HEK293 (cell line): ENCODE data around the gene ALDH16A1.

Experiments
- CTCF ChIA-PET: fragments of 350-600 bp; formaldehyde crosslinking; extraction: SDS; loops from one replicate; lab custom pipeline; 2021; ENCODE audit warnings: antibody characterized with exemption; lab: Yijun Ruan, JAX
- POLR2A ChIA-PET: fragments of 300-600 bp; formaldehyde crosslinking; extraction: SDS; loops from one replicate; lab custom pipeline; 2020; ENCODE audit warnings: antibody characterized with exemption, inconsistent platforms; lab: Yijun Ruan, JAX
- H3K27ac ChIP-seq: fragments of 200-500 bp; sonication (Bioruptor generic); 2 replicates; pipeline ENCODE4 v1.5.1; 2014; ENCODE audit warnings: low read depth, low read length, control low read depth, inconsistent platforms; ENCODE audit errors: extremely low read depth
- H3K36me3 ChIP-seq, 2 experiments: fragments of 200-500 bp in 1 of 2; sonication (Bioruptor generic) in 1 of 2; 1 replicate in 1 of 2; 2 replicates in 1 of 2; pipeline ENCODE4 v1.5.1; 2014 to 2017; ENCODE audit warnings: inconsistent platforms in 2 of 2, low read length in 2 of 2; ENCODE audit not compliant: control insufficient read depth in 2 of 2, insufficient read depth in 1 of 2
- H3K4me1 ChIP-seq: fragments of 200-500 bp; sonication (Bioruptor generic); 2 replicates; pipeline ENCODE4 v1.5.1; 2014; ENCODE audit warnings: mild to moderate bottlenecking, low read length, inconsistent platforms; ENCODE audit not compliant: control insufficient read depth, insufficient read depth
- H3K4me3 ChIP-seq: 2 replicates; pipeline ENCODE4 v1.5.1; 2011; ENCODE audit warnings: low read depth, mild to moderate bottlenecking, control low read depth, low read length, moderate library complexity
- H3K9me3 ChIP-seq: fragments of 200-500 bp; sonication (Bioruptor generic); 2 replicates; pipeline ENCODE4 v1.5.1; 2014; ENCODE audit warnings: low read depth, low read length, inconsistent platforms; ENCODE audit not compliant: control insufficient read depth, insufficient read depth
- GLI2 ChIP-seq: fragments of 450-650 bp; formaldehyde crosslinking; IDR thresholded peaks from 2 replicates; pipeline ENCODE4; 2017; ENCODE audit warnings: missing biosample characterization, missing genetic modification characterization, low read depth, borderline replicate concordance
- KLF1 ChIP-seq: fragments of 450-650 bp; formaldehyde crosslinking; IDR thresholded peaks from 2 replicates; pipeline ENCODE4 v1.5.1; 2016; ENCODE audit warnings: missing biosample characterization, missing genetic modification characterization
- KLF8 ChIP-seq: fragments of 450-650 bp; formaldehyde crosslinking; IDR thresholded peaks from 2 replicates; pipeline ENCODE4 v1.5.1; 2016; ENCODE audit warnings: missing biosample characterization, missing genetic modification characterization
- KLF9 ChIP-seq: fragments of 450-650 bp; formaldehyde crosslinking; IDR thresholded peaks from 2 replicates; pipeline ENCODE4 v1.5.1; 2016; ENCODE audit warnings: missing biosample characterization, missing genetic modification characterization, low read depth
- MEIS1 ChIP-seq: sonication (generic); formaldehyde crosslinking; IDR thresholded peaks from 2 replicates; pipeline ENCODE4 v1.8.1; 2022; ENCODE audit warnings: missing genetic modification reagents, mild to moderate bottlenecking, borderline replicate concordance
- OVOL3 ChIP-seq: fragments of 450-650 bp; formaldehyde crosslinking; IDR thresholded peaks from 2 replicates; pipeline ENCODE4 v1.5.1; 2016; ENCODE audit warnings: missing biosample characterization, missing genetic modification characterization
- SALL2 ChIP-seq: fragments of 450-650 bp; formaldehyde crosslinking; IDR thresholded peaks from 2 replicates; pipeline ENCODE4 v1.5.0; 2017; ENCODE audit warnings: missing biosample characterization, mild to moderate bottlenecking, missing genetic modification characterization, borderline replicate concordance
- ZBTB48 ChIP-seq: fragments of 450-650 bp; formaldehyde crosslinking; IDR thresholded peaks from 2 replicates; pipeline ENCODE4 v1.5.1; 2016; ENCODE audit warnings: missing biosample characterization, missing genetic modification characterization
- ZBTB7A ChIP-seq: fragments of 450-650 bp; formaldehyde crosslinking; IDR thresholded peaks from 2 replicates; pipeline ENCODE4 v1.5.1; 2016; ENCODE audit warnings: low read depth, missing biosample characterization, missing genetic modification characterization
- ZNF169 ChIP-seq: fragments of 450-650 bp; formaldehyde crosslinking; IDR thresholded peaks from 2 replicates; pipeline ENCODE4 v1.5.1; 2016; ENCODE audit warnings: missing biosample characterization, missing genetic modification characterization
- ZNF214 ChIP-seq: fragments of 450-650 bp; formaldehyde crosslinking; IDR thresholded peaks from 2 replicates; pipeline ENCODE4 v1.5.1; 2017; ENCODE audit warnings: missing biosample characterization, mild to moderate bottlenecking, missing genetic modification characterization, borderline replicate concordance
- ZNF23 ChIP-seq: fragments of 450-650 bp; formaldehyde crosslinking; IDR thresholded peaks from 2 replicates; pipeline ENCODE4 v1.5.1; 2016; ENCODE audit warnings: missing biosample characterization, missing genetic modification characterization, borderline replicate concordance
- ZNF239 ChIP-seq: fragments of 450-650 bp; formaldehyde crosslinking; IDR thresholded peaks from 2 replicates; pipeline ENCODE4 v1.5.1; 2016; ENCODE audit warnings: missing biosample characterization, missing genetic modification characterization
- ZNF266 ChIP-seq: fragments of 450-650 bp; formaldehyde crosslinking; IDR thresholded peaks from 2 replicates; pipeline ENCODE4 v1.5.1; 2016; ENCODE audit warnings: missing biosample characterization, missing genetic modification characterization, low read depth
- ZNF302 ChIP-seq: fragments of 450-650 bp; formaldehyde crosslinking; IDR thresholded peaks from 2 replicates; pipeline ENCODE4 v1.5.1; 2016; ENCODE audit warnings: missing biosample characterization, missing genetic modification characterization, low read depth
- ZNF335 ChIP-seq: fragments of 450-650 bp; formaldehyde crosslinking; conservative IDR thresholded peaks from 2 replicates; pipeline ENCODE4 v1.5.1; 2016; ENCODE audit warnings: missing biosample characterization, missing genetic modification characterization
- ZNF37A ChIP-seq: fragments of 450-650 bp; IDR thresholded peaks from 2 replicates; pipeline ENCODE4 v1.5.1; 2018; ENCODE audit warnings: missing biosample characterization, missing genetic modification characterization
- ZNF654 ChIP-seq: fragments of 450-650 bp; formaldehyde crosslinking; IDR thresholded peaks from 2 replicates; pipeline ENCODE4 v1.5.1; 2016; ENCODE audit warnings: low read depth, missing biosample characterization, missing genetic modification characterization
- ZNF776 ChIP-seq: fragments of 450-650 bp; formaldehyde crosslinking; IDR thresholded peaks from 2 replicates; pipeline ENCODE4 v1.5.0; 2017; ENCODE audit warnings: missing biosample characterization, missing genetic modification characterization, borderline replicate concordance
- ZXDB ChIP-seq: fragments of 450-650 bp; formaldehyde crosslinking; IDR thresholded peaks from 2 replicates; pipeline ENCODE4 v1.5.1; 2016; ENCODE audit warnings: missing biosample characterization, missing genetic modification characterization
- TF ChIP-seq, protein P1 (sequence below): fragments of 450-650 bp; formaldehyde crosslinking; IDR thresholded peaks from 2 replicates; pipeline ENCODE4 v1.5.1; 2016; ENCODE audit warnings: missing biosample characterization, missing genetic modification characterization
- TF ChIP-seq, protein P2 (sequence below): fragments of 450-650 bp; formaldehyde crosslinking; IDR thresholded peaks from 2 replicates; pipeline ENCODE4 v1.5.1; 2016; ENCODE audit warnings: missing biosample characterization, missing genetic modification characterization
- TF ChIP-seq, protein P3 (sequence below): fragments of 450-650 bp; formaldehyde crosslinking; IDR thresholded peaks from 2 replicates; pipeline ENCODE4 v1.5.1; 2016; ENCODE audit warnings: missing biosample characterization, missing genetic modification characterization
- TF ChIP-seq, protein P4 (sequence below): fragments of 450-650 bp; formaldehyde crosslinking; IDR thresholded peaks from 2 replicates; pipeline ENCODE4 v1.5.1; 2017; ENCODE audit warnings: missing biosample characterization, missing genetic modification characterization
- TF ChIP-seq, protein P5 (sequence below): fragments of 450-650 bp; formaldehyde crosslinking; optimal IDR thresholded peaks from 2 replicates; pipeline ENCODE3; 2016; ENCODE audit warnings: missing biosample characterization, mild to moderate bottlenecking, missing genetic modification characterization

Gene ALDH16A1

DNA sequence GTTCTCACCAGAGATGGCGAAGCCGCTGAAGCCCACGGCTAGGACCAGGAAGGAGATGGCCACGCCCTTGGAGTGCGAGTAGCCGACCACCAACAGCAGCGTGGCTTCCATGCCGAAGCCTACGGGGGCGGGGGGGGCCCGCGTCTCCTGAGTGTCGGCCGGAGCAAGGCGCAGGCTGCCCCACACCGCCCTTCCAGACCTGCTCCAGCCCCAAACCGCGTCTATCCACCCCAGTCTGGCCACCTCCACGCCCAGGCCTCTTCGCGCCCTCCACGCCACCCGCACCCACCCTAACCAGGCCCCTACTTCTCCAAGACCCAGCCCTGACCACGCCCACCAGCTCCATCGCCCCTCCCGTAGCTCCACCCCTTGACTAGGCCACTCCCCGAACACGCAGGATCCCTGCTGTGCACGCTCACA lies 21.7 kb upstream of the ALDH16A1 start:
- ChIA-PET POLR2A (no interaction called here), CTCF (interaction anchor here (0.7 to 1.5 kb wide), 2 partner anchors 37 to 1321 kb away, joined by 3 to 4 read pairs; partner anchors contain the start of gene PLA2G4C)
- Histone ChIP-seq H3K4me1 (no peaks in the 10 kb centered on the region), H3K9me3 (no peaks in the 10 kb centered on the region), H3K36me3 (no peaks in the 10 kb centered on the region), H3K27ac (no peak overlapping the region), H3K4me3 (no peak overlapping the region)
- TF ChIP-seq, protein P1, sequence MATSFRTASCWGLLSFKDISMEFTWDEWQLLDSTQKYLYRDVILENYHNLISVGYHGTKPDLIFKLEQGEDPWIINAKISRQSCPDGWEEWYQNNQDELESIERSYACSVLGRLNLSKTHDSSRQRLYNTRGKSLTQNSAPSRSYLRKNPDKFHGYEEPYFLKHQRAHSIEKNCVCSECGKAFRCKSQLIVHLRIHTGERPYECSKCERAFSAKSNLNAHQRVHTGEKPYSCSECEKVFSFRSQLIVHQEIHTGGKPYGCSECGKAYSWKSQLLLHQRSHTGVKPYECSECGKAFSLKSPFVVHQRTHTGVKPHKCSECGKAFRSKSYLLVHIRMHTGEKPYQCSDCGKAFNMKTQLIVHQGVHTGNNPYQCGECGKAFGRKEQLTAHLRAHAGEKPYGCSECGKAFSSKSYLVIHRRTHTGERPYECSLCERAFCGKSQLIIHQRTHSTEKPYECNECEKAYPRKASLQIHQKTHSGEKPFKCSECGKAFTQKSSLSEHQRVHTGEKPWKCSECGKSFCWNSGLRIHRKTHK (tag by site-specific recombination), result no peak
- TF ChIP-seq, protein P2, sequence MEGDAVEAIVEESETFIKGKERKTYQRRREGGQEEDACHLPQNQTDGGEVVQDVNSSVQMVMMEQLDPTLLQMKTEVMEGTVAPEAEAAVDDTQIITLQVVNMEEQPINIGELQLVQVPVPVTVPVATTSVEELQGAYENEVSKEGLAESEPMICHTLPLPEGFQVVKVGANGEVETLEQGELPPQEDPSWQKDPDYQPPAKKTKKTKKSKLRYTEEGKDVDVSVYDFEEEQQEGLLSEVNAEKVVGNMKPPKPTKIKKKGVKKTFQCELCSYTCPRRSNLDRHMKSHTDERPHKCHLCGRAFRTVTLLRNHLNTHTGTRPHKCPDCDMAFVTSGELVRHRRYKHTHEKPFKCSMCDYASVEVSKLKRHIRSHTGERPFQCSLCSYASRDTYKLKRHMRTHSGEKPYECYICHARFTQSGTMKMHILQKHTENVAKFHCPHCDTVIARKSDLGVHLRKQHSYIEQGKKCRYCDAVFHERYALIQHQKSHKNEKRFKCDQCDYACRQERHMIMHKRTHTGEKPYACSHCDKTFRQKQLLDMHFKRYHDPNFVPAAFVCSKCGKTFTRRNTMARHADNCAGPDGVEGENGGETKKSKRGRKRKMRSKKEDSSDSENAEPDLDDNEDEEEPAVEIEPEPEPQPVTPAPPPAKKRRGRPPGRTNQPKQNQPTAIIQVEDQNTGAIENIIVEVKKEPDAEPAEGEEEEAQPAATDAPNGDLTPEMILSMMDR (tag by site-specific recombination), result no peak
- TF ChIP-seq ZNF335 (no peak), OVOL3 (tag by site-specific recombination) (no peak), ZNF654 (tag by site-specific recombination) (no peak), SALL2 (tag by site-specific recombination) (no peak), ZNF239 (tag by site-specific recombination) (no peak), KLF9 (peak; percentile 65), ZNF266 (tag by site-specific recombination) (no peak), ZXDB (no peak), KLF1 (peak; percentile 100), ZNF23 (tag by site-specific recombination) (no peak), ZNF776 (no peak), ZBTB48 (no peak), ZNF169 (tag by site-specific recombination) (no peak), ZNF214 (tag by site-specific recombination) (no peak), ZNF37A (tag by site-specific recombination) (no peak), KLF8 (peak; percentile 92), ZNF302 (tag by site-specific recombination) (no peak), ZBTB7A (tag by site-specific recombination) (no peak), GLI2 (tag by site-specific recombination) (no peak), MEIS1 (no peak)
- TF ChIP-seq, protein P3, sequence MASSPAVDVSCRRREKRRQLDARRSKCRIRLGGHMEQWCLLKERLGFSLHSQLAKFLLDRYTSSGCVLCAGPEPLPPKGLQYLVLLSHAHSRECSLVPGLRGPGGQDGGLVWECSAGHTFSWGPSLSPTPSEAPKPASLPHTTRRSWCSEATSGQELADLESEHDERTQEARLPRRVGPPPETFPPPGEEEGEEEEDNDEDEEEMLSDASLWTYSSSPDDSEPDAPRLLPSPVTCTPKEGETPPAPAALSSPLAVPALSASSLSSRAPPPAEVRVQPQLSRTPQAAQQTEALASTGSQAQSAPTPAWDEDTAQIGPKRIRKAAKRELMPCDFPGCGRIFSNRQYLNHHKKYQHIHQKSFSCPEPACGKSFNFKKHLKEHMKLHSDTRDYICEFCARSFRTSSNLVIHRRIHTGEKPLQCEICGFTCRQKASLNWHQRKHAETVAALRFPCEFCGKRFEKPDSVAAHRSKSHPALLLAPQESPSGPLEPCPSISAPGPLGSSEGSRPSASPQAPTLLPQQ (tag by site-specific recombination), result no peak
- TF ChIP-seq, protein P4, sequence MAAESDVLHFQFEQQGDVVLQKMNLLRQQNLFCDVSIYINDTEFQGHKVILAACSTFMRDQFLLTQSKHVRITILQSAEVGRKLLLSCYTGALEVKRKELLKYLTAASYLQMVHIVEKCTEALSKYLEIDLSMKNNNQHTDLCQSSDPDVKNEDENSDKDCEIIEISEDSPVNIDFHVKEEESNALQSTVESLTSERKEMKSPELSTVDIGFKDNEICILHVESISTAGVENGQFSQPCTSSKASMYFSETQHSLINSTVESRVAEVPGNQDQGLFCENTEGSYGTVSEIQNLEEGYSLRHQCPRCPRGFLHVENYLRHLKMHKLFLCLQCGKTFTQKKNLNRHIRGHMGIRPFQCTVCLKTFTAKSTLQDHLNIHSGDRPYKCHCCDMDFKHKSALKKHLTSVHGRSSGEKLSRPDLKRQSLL (tag by site-specific recombination), result peak; percentile 80; the same call in 1 of the 2 replicates
- TF ChIP-seq, protein P5, sequence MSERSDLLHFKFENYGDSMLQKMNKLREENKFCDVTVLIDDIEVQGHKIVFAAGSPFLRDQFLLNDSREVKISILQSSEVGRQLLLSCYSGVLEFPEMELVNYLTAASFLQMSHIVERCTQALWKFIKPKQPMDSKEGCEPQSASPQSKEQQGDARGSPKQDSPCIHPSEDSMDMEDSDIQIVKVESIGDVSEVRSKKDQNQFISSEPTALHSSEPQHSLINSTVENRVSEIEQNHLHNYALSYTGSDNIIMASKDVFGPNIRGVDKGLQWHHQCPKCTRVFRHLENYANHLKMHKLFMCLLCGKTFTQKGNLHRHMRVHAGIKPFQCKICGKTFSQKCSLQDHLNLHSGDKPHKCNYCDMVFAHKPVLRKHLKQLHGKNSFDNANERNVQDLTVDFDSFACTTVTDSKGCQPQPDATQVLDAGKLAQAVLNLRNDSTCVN, result no peak
